Left colon (tissue), 2 donors: Measurements from ENCODE around the gene PKLR. TPM values are rescaled to one million over a fixed set of nuclear protein-coding genes. Genes with fewer than 3 reads are reported as not detected.
A peak's percentile ranks its signal among the peaks of the same experiment; 100 is the strongest.

Experiments used
- ATAC-seq: fragments of 200-7000 bp; cut with Tn5 transposase; one replicate; pipeline ENCODE4 v1.9.1; 2020; ENCODE audit warnings: mild to moderate bottlenecking, moderate library complexity
- DNase-seq, 2 donors: peaks; one replicate each; pipeline ENCODE4 v3.0.0-alpha.2; 2020
- intact Hi-C, 2 donors: fragments of 100-400 bp; cut with DNase I in 1 of 2; cut with micrococcal nuclease in 1 of 2; formaldehyde crosslinking; loops; one replicate each; pipeline versions ENCODE4 v1.11.2 to v1.14.0; 2022; cut with DNase I, micrococcal nuclease
- total RNA-seq, 2 donors: library from RNA; stranded (reverse); fragmentation: NEBNext Ultra II Directional; extraction: Animal tissue kit (Norgen Biotek cat#: 25700); gene quantifications; one replicate each; pipeline ENCODE4 v1.2.1, GENCODE V29; 2021
- donor health status: DM: no; HTN: no; CAD: no.
- donor health status: DM: yes; HTN: yes; CAD: no.

The PKLR gene
- total RNA-seq, 2 donors from 2014 or later: 1.0 to 1.9 TPM

DNA sequence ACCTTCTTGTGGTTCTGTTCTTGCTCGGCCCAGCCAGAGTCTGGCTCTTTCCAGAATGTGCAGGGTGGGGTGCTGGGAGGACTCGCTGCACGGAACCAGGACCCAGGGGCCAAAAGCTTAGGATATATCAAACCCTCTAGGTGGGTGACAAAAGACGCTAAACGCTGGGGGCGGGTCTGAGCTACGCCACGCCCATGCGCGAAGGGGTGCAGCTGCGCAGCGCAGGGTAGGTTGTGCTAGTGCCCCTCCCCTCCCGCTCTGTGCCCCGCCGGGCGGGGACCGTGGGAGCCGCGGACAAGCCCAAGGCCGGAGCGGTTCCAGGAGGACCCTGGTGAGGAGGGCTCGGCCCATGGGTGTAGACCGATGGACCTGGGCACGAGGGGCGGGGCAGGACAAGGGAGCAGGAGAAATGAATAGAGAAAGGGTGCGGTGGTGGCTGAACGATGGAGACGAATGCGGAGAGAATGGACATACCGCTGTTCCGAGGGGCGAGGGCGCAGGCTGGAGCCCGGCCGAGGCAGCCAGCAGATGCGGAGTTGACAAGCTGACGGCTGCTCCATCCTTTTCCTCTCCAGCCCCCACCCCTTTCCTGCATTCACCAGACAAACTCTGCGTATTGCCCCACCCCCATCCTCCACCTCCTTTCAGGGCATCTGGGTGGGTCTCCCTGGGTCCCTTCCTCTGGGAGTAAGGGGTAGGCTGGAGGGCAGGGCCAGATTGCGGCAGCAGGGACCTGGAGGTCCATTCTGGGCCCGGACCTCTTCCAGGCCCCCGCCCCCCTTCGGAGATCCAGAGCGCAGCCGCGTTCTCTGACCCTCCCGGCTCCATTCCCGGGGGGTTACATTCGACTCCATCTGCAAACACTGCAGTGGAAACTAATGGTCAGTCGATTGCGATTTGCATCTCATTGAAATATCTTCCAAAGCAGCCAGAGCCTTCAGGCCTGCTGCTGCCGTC lies 19.7 kb upstream of the PKLR start, which contains the start of gene RUSC1:
TSS of gene RUSC1 (plus strand) at position 234 of the 957 bp plus-strand sequence. CDS start 880 bp downstream, outside the sequence.
- ATAC-seq (peak; percentile 37), DNase-seq (peak; percentile 88 to 91)
- intact Hi-C loops: loop anchor here in 1 of 2 donors (10.0 kb wide), 1 partner anchor 56 kb away; the partner anchor contains the start of gene SCAMP3

DNA sequence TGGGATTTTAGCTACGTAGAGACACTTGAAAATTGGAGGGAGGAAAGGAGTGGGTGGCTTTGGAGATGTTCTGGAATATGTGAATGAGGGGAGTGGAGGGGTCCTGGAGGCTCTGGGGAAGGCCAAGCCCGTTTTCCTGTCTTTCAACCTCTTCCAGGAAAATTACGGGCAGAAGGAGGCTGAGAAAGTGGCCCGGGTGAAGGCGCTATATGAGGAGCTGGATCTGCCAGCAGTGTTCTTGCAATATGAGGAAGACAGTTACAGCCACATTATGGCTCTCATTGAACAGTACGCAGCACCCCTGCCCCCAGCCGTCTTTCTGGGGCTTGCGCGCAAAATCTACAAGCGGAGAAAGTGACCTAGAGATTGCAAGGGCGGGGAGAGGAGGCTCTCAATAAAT lies 19.0 kb upstream of the PKLR start:
- intact Hi-C loops: loop anchor here in 1 of 2 donors (10.0 kb wide), 1 partner anchor 55 kb away; the partner anchor contains the start of gene SCAMP3
- ATAC-seq: no peak

DNA sequence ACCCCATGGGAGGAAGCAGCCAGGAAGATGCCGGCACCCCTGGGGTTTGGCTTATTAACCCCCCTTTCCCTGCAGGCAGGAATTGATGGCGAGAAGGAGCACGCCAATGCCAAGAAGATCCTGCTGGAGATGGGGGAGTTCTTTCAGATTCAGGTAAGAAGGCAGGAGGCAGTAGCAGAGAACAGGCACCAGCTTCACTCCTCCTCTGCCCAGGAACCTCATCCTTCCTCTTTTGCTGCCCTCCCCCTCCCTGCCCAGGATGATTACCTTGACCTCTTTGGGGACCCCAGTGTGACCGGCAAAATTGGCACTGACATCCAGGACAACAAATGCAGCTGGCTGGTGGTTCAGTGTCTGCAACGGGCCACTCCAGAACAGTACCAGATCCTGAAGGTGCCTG lies 18.3 kb upstream of the PKLR start:
- DNase-seq: no peak
- intact Hi-C loops: no loop called here

More for the DNA sequence above, 19.0 kb upstream of the PKLR start:
- no peak for DNase-seq

DNA sequence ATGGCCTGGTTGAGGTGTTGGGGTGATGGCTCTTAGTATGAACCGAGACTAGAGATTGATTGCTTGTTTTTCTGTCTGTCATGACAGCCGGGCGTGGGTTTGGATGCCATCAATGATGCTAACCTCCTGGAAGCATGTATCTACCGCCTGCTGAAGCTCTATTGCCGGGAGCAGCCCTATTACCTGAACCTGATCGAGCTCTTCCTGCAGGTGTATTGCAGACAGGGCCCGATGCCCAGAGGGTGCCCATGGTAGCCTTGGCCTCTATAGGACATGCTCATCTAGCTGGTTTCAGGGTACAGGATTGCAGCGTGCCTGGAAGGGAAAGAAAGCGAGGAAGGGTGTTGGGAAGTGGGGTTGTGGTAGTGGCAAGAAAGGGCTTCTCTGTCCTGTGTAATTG lies 16.8 kb upstream of the PKLR start:
- ATAC-seq (no peak), DNase-seq (no peak)
- intact Hi-C loops: no loop called here

More for the DNA sequence above, 18.3 kb upstream of the PKLR start:
- ATAC-seq: no peak

DNA sequence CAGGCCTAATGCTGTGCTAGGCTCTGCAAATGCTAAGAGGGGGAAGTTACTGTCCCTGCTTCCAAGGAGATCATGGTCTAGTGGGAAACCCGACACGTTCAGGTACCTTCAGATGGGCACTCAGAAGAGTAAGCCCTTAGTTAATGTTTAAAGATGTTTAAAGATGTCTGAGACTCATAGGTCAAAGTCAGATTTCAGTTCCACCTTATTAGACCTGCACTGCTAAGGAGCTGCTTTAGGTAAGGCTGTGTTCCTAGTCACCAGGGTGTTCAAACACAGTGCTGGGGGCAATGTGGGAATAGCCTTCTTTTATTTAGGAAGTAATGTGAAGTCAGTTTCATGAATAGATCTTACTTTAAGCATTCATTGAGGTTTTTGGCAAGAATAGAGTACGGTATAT lies 15.7 kb upstream of the PKLR start:
- intact Hi-C loops: no loop called here
- peak; percentile 60 for ATAC-seq
- no peak for DNase-seq

DNA sequence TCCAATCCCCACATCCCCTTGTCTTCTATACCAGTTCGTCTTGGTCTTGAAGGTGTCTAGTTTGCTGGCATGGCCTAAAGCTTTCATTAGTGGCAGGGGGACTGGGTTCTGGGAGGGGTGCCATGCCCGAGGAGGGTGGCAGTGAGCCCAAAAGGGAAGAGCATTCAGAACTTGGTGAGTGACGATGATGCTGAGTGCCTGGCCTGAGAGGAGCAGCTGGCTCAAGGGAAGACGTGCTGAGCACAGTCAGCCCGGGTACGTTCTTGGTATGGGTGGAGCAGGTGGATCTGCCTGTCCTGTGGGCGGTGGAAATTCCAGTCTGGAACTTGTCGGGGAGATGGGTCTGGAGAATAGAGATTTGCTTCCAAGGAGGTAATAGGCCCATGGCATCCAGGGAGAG lies 12.0 kb upstream of the PKLR start:
- ATAC-seq: no peak
- intact Hi-C loops: no loop called here

DNA sequence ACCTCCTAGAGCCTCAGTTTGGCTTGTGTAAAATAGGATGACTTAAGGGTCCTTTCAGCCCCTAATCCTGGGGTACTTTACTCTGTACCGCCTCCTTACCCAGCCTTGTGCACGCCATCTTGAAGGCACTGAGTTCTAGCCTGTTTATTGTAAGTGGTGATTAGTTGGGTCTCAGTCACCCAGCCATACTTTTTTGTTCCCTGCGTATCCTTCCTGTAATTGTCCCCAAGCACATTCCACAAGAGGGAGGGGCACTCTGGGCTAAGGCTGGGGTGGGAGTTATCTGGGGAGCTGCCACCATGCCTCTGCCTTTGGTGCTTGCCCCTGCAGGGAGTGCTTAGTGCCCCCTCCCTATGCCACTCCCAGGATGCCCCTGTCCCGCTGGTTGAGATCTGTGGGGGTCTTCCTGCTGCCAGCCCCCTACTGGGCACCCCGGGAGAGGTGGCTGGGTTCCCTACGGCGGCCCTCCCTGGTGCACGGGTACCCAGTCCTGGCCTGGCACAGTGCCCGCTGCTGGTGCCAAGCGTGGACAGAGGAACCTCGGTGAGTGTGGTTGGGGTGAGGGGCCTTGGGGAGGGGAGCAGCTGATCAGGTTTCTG lies 8.3 kb upstream of the PKLR start:
- DNase-seq: peak; percentile 46 to 69
- intact Hi-C loops: no loop called here

More for the DNA sequence above, 12.0 kb upstream of the PKLR start:
- no peak for DNase-seq

DNA sequence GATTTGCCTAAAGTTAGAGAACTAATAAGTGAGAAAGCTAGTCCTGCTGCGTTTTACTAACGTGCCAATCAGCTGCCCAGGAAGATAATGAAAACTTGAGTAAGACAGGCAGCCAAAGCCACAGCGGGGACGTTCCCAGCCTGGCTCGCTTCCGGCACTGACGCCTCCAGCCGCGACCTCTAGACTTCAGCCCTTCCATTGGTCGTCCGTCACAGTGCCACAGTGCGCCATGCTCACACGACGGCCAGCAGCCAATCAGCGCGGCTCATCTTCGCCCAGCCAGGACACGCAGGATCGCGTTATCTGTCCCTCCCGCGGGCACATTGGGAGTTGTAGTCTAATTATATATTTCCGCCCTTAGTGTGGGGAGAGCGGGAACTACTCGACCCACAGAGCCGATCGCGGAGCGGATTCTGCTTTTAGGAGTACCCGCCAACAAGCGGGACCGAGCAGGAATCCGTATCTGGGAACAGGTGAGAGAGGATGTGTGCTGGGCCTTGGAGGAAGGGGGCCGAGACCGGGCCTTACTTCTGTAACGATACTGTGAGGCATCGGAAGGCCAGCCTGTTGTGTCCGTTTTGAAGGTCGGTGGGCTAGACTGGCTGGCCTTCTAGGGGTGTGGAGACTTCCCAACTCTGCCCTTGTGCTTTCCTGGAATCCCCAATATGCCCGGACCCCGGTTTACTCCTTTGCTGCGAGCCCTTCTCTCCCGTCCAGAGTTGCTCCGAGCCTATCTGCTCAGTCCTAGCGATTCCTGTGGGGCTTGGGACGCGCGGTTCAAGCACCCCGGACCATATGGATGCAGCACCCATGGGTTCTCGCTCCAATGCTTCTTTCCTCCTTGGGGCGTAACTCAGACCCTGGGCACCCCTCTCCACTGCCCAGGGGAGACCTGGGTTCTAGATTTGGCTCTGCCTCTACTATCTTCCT lies 7.5 kb upstream of the PKLR start, which contains the start of gene FDPS:
TSS of gene FDPS (plus strand) at position 374 of the 930 bp plus-strand sequence. CDS start 924 bp downstream, outside the sequence.
- ATAC-seq (peak; percentile 94), DNase-seq (peak; percentile 97 to 99)
- intact Hi-C loops: no loop called here

More for the DNA sequence above, 8.3 kb upstream of the PKLR start:
- ATAC-seq: peak; percentile 29

DNA sequence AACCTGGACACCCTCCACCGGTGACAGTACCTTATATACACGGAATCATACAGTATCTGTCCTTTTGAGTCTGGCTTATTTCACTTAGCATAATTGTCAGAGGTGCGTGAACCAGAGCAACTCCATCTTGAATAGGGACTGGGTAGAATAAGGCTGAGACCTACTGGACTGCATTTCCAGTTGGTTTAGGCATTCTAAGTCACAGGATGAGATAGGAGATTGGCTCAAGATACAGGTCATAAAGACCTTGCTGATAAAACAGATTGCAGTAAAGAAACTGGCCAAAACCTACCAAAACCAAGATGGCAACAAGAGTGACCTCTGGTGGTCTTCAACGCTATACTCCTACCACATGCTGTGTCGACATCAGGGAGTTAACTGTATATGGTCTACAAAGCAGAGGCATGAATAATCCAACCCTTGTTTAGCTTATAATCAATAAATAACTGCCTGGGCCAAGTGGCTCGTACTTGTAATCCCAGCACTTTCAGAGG lies 6.1 kb upstream of the PKLR start:
- DNase-seq (no peak), ATAC-seq (no peak)
- intact Hi-C loops: no loop called here

DNA sequence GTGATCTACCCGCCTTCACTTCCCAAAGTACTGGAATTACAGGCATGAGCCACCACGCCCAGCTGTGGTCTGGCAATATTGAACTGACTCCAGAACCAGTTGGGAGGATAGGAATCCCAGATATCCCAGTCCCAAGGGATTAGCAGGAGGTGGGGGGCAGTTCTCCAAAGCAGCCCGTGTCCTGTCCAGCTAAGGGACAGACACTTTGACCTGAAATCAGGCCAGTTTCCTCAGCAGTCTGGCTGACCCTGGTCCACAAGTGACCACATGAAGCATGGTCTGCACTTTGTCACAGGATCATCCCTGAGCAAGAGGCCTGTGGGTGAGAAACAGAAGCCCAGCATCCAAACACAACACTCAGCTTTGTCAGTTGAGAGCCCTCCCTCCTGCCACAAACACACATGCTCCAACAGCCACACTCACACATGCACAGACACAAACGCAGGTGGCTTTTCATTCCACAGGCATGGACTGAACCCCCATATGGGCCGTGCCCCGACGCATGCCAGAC lies 4.7 kb upstream of the PKLR start:
- intact Hi-C loops: no loop called here
- ATAC-seq (no peak), DNase-seq (no peak)

DNA sequence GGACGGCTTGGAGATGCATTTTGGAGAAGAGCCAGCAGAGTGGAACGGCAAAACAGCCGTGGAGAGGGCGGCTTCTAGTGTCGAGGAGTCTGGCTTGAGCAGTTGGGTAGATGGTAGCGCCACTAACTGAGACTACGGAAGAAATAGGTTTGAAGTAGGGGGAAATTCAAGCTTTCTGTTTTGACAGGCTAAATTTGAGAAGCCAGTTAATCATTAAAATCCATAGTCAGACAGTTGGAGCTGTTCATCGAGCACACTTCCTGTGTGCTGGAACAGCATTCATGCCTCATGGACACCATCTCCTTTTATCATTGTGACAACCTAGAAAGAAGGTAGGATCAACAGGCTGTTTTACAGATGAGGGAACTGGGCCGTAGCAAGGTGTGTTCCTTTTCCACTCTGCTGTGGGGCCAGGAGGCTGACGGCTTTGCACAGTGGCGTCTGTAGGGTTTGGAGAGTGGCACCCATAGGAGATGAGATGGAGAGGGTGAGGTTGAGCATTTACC lies 3.4 kb upstream of the PKLR start:
- DNase-seq (no peak), ATAC-seq (no peak)
- intact Hi-C loops: no loop called here

DNA sequence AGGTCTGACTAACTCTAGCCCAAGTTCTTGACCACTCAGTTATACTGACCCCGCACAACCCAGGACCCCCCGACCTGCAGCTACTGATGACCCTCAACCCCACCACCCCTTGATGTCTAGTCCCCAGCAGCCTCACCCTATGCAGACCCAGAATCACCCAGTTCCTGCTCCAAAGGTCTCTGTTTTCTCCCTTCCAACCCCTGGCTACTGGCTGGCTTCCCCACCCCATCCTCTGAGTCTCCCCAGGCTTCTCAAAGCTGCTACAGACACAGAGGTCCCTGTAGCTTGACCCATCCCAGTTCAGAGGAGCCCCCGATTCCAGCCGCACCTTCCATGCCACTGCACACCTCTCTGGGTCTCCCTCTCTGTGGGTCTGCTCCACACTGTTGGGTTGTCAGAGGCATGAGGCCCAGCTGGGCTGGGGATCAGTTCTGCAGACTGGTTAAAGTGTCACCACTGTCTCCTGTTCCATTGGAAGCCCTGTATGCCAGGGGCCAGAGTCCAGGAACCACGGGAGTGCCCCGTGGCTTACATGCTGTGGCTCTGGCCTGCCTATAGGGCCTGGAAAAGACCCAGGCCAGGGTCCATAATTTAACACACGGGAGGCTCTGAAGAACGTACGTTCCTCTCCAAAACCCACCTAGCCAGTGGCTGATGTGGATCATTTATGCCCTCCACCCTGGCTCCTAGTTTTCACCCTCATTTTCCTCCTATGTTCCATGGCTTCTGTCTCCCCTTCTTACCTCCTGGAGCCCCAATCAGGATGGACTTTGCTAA lies 497 bp downstream of the PKLR start:
- peak in 1 of 2 donors; percentile 40 for DNase-seq
- intact Hi-C loops: no loop called here
- ATAC-seq: peak; percentile 89

DNA sequence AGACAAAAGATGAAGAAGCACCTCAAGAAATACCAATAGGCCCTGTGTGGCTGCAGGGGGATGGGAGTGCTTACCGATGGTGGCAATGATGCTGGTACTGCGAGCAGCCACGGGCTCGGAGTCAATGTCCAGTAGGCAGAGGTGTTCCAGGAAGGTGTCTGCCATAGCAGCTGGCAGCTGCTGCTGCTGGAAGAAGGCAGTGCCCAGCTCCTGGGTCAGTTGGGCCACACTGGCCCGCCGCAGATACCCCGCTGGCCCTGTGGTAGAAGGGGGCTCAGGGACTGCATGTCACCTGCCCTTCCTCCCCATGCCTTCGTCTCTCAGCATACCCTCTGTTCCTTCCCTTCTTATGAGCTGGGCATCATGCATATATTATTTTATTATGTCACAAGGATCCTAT lies 1.2 kb downstream of the PKLR start:
- no peak for DNase-seq
- intact Hi-C loops: no loop called here
- no peak for ATAC-seq

DNA sequence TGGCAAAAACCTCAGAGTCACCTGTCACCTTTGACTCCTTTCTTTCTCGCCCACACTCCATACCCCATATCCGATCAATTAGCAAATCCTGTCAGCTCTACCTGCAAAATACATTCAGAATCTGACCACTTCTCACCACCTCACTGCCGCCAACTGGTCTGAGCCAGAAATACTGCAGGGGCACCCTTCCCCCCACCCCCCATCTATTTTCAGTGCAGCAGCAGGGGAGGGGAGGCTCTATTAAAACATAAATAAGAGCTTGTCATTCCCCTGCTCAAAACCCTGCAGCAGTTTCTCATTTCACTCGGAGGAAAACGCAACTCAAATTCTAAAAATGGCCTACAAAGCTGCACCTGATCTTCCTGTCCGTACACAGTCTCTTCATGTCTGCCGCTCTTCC lies 3.9 kb downstream of the PKLR start:
- intact Hi-C loops: no loop called here
- DNase-seq (no peak), ATAC-seq (no peak)

DNA sequence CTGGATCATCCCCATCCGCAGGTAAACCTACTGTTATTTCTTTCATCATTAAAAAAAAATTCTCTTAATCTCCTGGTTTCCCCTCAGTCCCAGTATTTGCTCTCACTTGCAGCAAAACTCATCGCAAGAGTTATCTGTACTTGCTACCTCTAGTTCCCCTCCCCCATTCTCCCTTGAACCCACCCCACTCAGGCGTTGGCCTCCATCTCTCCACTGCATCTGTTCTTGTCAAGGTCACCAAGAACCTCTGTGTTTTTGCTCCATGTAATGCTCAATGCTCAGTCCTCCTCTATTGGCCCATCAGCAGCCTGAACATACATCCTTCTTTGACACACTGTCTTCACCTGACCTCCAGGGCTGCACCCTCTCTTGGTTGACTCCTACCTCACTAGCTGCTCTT lies 4.6 kb downstream of the PKLR start:
- DNase-seq (no peak), ATAC-seq (no peak)

DNA sequence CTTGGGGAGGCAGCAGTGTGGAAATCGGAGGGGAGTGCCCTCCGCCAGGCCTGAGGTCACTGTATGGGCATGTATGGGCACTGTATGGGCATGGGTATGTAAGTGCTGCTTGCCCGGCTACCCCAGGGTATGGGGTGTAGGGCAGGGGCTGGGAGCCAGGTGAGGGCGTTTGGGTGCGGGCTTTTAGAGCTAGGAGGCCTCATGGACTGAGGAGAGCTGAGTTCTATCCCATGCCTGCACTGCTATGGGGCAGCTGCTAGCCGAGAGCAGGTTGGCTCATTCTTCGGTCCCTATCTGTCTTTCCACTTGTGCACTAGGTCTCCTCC lies 5.3 kb downstream of the PKLR start:
- DNase-seq: no peak
- intact Hi-C loops: no loop called here
- no peak for ATAC-seq

More for the DNA sequence above, 4.6 kb downstream of the PKLR start:
- intact Hi-C loops: no loop called here

DNA sequence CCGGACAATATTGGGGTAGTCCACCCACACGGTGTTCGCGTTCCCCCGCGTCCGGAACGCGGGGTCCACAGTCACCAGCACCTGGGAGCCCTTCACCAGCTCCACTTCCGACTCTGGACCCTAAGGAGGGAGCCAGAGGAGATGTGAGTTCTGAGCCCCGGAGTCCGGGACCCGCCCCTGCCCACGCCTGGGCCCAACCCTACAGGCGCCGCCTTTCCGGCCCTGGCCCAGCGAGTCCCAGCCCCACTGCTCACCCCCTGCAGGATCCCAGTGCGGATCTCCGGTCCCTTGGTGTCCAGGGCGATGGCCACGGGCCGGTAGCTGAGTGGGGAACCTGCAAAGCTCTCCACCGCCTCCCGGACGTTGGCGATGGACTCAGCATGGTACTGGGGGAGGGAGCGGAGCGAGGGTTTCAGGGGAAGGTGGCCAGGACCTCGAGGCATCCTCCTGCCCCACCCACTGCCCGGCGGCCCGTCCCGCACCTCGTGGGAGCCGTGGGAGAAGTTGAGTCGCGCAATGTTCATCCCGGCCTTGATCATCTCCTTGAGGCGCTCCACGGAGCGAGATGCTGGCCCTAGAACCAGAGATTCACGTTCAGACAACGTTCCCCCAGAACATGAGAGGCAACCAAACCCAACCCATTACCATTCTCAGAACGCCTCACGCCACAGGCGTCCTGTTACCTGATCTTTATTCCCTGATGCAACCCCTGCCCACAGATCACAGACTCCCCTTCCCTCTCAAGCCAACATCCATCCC lies 5.9 kb downstream of the PKLR start:
- DNase-seq: no peak
- peak; percentile 68 for ATAC-seq
- intact Hi-C loops: no loop called here
